ENCODE measurements around the gene FGF14. TPM values are rescaled to one million over a fixed set of nuclear protein-coding genes. Genes with fewer than 3 reads are reported as not detected.

FGF14 gene
- total and polyA plus RNA-seq, 2 of the 4 experiments (the other 2 are of a cell fraction), result under 0.01 TPM; not detected in 1

DNA sequence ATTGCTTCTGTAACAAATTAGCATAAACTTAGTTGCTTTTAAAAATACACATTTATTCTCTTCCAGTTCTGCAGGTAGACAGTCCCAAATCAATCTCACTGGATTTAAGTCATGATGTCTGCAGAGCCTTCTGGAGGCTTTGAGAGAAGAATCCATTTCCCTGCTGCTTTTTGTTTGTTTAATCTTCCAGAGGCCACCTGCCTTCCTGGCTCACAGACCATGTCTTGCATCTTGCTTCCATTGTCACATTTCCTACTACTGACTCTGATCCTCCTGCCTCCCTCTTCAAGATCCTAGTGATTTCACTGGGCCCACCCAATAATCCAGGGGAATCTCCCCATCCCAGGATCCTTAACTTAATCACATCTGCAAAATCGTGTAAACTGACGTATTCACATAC, 476.1 kb downstream of the FGF14 start:
- in situ Hi-C loops (cut with MboI; ENCODE audit: low sequenced_read_pairs), result loop anchor here (25.0 kb wide), 1 partner anchor 788 kb away; no protein-coding TSS in a partner anchor
- Histone ChIP-seq H4K20me1 (ENCODE audit: insufficient read depth, low read length) (no peaks in the 10 kb centered on the region), H3K9ac (ENCODE audit: low read depth, low read length) (no peak overlapping the region), H3K4me3 (ENCODE audit: insufficient read depth, low read depth, low read length) (no peak overlapping the region), H3K56ac (ENCODE audit: extremely low read depth, insufficient read depth, low read length) (no peak overlapping the region), H3K9me1 (ENCODE audit: insufficient read depth, low read length) (no peaks in the 10 kb centered on the region), H4K5ac (ENCODE audit: low read depth, low read length) (no peak overlapping the region), H2AK5ac (ENCODE audit: low read depth, low read length) (no peak overlapping the region), H3K27ac (ENCODE audit: insufficient read depth, low read length) (no peak overlapping the region), H4K91ac (ENCODE audit: insufficient read depth, low read depth, low read length) (no peak overlapping the region), H3K18ac (ENCODE audit: low read depth, low read length) (no peak overlapping the region), H3K9me3 (ENCODE audit: control insufficient read depth, insufficient read depth, low read length) (no peaks in the 10 kb centered on the region), H3K4me2 (ENCODE audit: low read depth, low read length) (no peak overlapping the region), H3K79me1 (ENCODE audit: low read depth in 1 of 2, low read length in 2 of 2) (no peaks in the 10 kb centered on the region), H2BK5ac (ENCODE audit: low read depth, low read length, poor library complexity, severe bottlenecking) (no peak overlapping the region), H3K36me3 (ENCODE audit: control insufficient read depth, insufficient read depth, low read length) (no peaks in the 10 kb centered on the region), H2BK20ac (ENCODE audit: low read depth, low read length) (no peak overlapping the region), H3K4me1 (ENCODE audit: control insufficient read depth, insufficient read depth, low read length) (no peaks in the 10 kb centered on the region), H4K8ac (ENCODE audit: low read depth in 2 of 2, low read length in 2 of 2) (no peak overlapping the region), H3K4ac (ENCODE audit: low read depth, low read length) (no peak overlapping the region), H2AK9ac (replicated peaks; ENCODE audit: low read depth, low read length, poor library complexity) (no peak overlapping the region), H2BK15ac (ENCODE audit: low read depth, low read length) (no peak overlapping the region), H2BK120ac (ENCODE audit: low read depth, low read length) (no peak overlapping the region), H3K14ac (replicated peaks; ENCODE audit: low read depth, low read length) (no peak overlapping the region), H3K23ac (ENCODE audit: low read depth, low read length) (no peak overlapping the region), H3K27me3 (ENCODE audit: control insufficient read depth, insufficient read depth, low read length) (no peaks in the 10 kb centered on the region), H2AFZ (replicated peaks; ENCODE audit: low read length, poor library complexity) (no peak overlapping the region)
- intact Hi-C loops (cut with micrococcal nuclease), result no loop called here
- CTCF ChIA-PET, result no interaction called here
- ATAC-seq (ENCODE audit: low read depth) (no peak), DNase-seq (no peak)
- WGBS, 2 experiments (ENCODE audit: extremely low coverage in 2 of 2, insufficient read length in 1 of 2), result no CpG with 5 or more reads among the region's 2 CpGs
- BruUV-seq (replicated peaks), result no TSS peak
- dilution Hi-C loops (cut with HindIII; ENCODE audit: low sequenced_read_pairs, unreplicated experiment), result no loop called here
- TF ChIP-seq BHLHE40 (IDR thresholded peaks at IDR 0.05; ENCODE audit: low read depth, low read length) (no peak), MXI1 (IDR thresholded peaks at IDR 0.05; ENCODE audit: borderline replicate concordance, low read depth, low read length) (no peak), RCOR1 (IDR thresholded peaks at IDR 0.05; ENCODE audit: insufficient replicate concordance, low read length) (no peak), RFX5 (IDR thresholded peaks at IDR 0.05; ENCODE audit: low read depth, low read length) (no peak), MAFK (IDR thresholded peaks at IDR 0.05; ENCODE audit: low read depth, low read length) (no peak), FOS (IDR thresholded peaks at IDR 0.05; ENCODE audit: low read depth, low read length) (no peak), RAD21 (IDR thresholded peaks at IDR 0.05; ENCODE audit: low read length) (no peak), SMC3 (IDR thresholded peaks at IDR 0.05; ENCODE audit: low read depth, low read length) (no peak), CEBPB (IDR thresholded peaks at IDR 0.05; ENCODE audit: low read depth, low read length) (no peak)
- TF ChIP-seq, protein P1, sequence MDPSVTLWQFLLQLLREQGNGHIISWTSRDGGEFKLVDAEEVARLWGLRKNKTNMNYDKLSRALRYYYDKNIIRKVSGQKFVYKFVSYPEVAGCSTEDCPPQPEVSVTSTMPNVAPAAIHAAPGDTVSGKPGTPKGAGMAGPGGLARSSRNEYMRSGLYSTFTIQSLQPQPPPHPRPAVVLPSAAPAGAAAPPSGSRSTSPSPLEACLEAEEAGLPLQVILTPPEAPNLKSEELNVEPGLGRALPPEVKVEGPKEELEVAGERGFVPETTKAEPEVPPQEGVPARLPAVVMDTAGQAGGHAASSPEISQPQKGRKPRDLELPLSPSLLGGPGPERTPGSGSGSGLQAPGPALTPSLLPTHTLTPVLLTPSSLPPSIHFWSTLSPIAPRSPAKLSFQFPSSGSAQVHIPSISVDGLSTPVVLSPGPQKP (IDR thresholded peaks at IDR 0.05; ENCODE audit: borderline replicate concordance, low read depth, low read length), result no peak
- TF ChIP-seq, protein P2, sequence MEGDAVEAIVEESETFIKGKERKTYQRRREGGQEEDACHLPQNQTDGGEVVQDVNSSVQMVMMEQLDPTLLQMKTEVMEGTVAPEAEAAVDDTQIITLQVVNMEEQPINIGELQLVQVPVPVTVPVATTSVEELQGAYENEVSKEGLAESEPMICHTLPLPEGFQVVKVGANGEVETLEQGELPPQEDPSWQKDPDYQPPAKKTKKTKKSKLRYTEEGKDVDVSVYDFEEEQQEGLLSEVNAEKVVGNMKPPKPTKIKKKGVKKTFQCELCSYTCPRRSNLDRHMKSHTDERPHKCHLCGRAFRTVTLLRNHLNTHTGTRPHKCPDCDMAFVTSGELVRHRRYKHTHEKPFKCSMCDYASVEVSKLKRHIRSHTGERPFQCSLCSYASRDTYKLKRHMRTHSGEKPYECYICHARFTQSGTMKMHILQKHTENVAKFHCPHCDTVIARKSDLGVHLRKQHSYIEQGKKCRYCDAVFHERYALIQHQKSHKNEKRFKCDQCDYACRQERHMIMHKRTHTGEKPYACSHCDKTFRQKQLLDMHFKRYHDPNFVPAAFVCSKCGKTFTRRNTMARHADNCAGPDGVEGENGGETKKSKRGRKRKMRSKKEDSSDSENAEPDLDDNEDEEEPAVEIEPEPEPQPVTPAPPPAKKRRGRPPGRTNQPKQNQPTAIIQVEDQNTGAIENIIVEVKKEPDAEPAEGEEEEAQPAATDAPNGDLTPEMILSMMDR (conservative IDR thresholded peaks at IDR 0.05; ENCODE audit: low read depth, low read length), result no peak
- TF ChIP-seq, protein P3, sequence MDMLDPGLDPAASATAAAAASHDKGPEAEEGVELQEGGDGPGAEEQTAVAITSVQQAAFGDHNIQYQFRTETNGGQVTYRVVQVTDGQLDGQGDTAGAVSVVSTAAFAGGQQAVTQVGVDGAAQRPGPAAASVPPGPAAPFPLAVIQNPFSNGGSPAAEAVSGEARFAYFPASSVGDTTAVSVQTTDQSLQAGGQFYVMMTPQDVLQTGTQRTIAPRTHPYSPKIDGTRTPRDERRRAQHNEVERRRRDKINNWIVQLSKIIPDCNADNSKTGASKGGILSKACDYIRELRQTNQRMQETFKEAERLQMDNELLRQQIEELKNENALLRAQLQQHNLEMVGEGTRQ (IDR thresholded peaks at IDR 0.05; ENCODE audit: low read depth, low read length), result no peak
- POLR2A ChIA-PET (ENCODE audit: unreplicated experiment), result no interaction called here

Data from IMR-90 (cell line).